Kidney (tissue), 14 donors: ENCODE results near the gene CREB3L4. TPM values are rescaled to one million over a fixed set of nuclear protein-coding genes. Genes with fewer than 3 reads are reported as not detected.

Experiments
- DNase-seq, 5 donors: peaks; one replicate each; pipeline ENCODE4 v3.0.0-alpha.2; 2013 to 2020
- FAIRE-seq: peaks from 2 replicates; lab custom pipeline; 2012; peaks lifted over from hg19 to GRCh38; lab: Jason Lieb, UNC
- H3K27ac ChIP-seq, 2 donors: one replicate each; pipeline ENCODE4 v1.7.0; 2013; ENCODE audit warnings: low read depth in 2 of 2, low read length in 2 of 2, inconsistent platforms in 1 of 2
- H3K27me3 ChIP-seq: one replicate; pipeline ENCODE4 v1.7.1; 2013; ENCODE audit warnings: low read length, inconsistent platforms; ENCODE audit not compliant: control insufficient read depth, insufficient read depth
- H3K36me3 ChIP-seq, 3 donors: one replicate each; pipeline versions ENCODE4 v1.7.0 to v1.7.1; 2013; ENCODE audit warnings: low read length in 3 of 3, control low read depth in 1 of 3, inconsistent platforms in 1 of 3; ENCODE audit not compliant: insufficient read depth in 3 of 3, control insufficient read depth in 2 of 3
- H3K4me1 ChIP-seq, 3 donors: one replicate each; pipeline versions ENCODE4 v1.7.0 to v1.7.1; 2013; ENCODE audit warnings: low read length in 3 of 3, inconsistent platforms in 1 of 3, low read depth in 1 of 3; ENCODE audit not compliant: control insufficient read depth in 2 of 3, insufficient read depth in 2 of 3
- H3K4me3 ChIP-seq, 3 donors: one replicate each; pipeline versions ENCODE4 v1.7.0 to v1.8.1; 2013; ENCODE audit warnings: low read length in 3 of 3, control low read depth in 1 of 3, inconsistent platforms in 1 of 3
- H3K9ac ChIP-seq, 3 donors: one replicate each; pipeline versions ENCODE4 v1.7.0 to v1.7.1; 2013; ENCODE audit warnings: low read length in 3 of 3, control low read depth in 1 of 3, inconsistent platforms in 1 of 3
- H3K9me3 ChIP-seq, 3 donors: one replicate each; pipeline versions ENCODE4 v1.7.0 to v1.7.1; 2013; ENCODE audit warnings: low read length in 3 of 3, control low read depth in 1 of 3, inconsistent platforms in 1 of 3; ENCODE audit not compliant: control insufficient read depth in 2 of 3, insufficient read depth in 1 of 3
- CTCF ChIP-seq: IDR thresholded peaks from 3 replicates; pipeline ENCODE4 v1.5.1; 2012; ENCODE audit warnings: mild to moderate bottlenecking, moderate library complexity, borderline replicate concordance; ENCODE audit not compliant: insufficient read depth; ENCODE audit errors: extremely low read depth
- intact Hi-C: fragments of 100-400 bp; cut with DNase I; formaldehyde crosslinking; loops from one replicate; pipeline ENCODE4 v1.11.1; 2022
- polyA plus RNA-seq: library from polyadenylated mRNA; stranded (reverse); fragments of 350-450 nt; fragmentation: Illumina TruSeq; extraction: RNeasy Lipid Tissue Mini Kit (QIAGEN cat#74804); gene quantifications from one replicate; pipeline ENCODE4 v1.2.3, GENCODE V29; 2014; ENCODE audit warnings: low read depth, low replicate concordance; ENCODE audit not compliant: insufficient read depth
- total RNA-seq: library from RNA; stranded (reverse); fragmentation: NEBNext Ultra II Directional; extraction: Animal tissue kit (Norgen Biotek cat#: 25700); gene quantifications from one replicate; pipeline ENCODE4 v1.2.1, GENCODE V29; 2021
- donor health status: control.
- donor health status: control.
- donor health status: control.
- donor health status: control.
- donor health status: control.
- donor health status: DM: yes; HTN: yes; CAD: no.
- donor health status: Normal renal cell carcinoma (clear cell type).

CREB3L4 gene
- total and polyA plus RNA-seq, 2 donors from 2014 or later, result 9.3 to 10.9 TPM

- no peaks in the 10 kb centered on the region for H3K27me3 ChIP-seq
- H3K9ac ChIP-seq, result no peak overlapping the region
- intact Hi-C loops, result no loop called here
- no peak for TF ChIP-seq CTCF
- no peak overlapping the region for H3K4me3 ChIP-seq
- peak in 2 of 5 donors; percentile 27 to 69 for DNase-seq
- peaks cover 0 to 16% (median 3%) of the 10 kb centered on the region in 3 donors for H3K4me1 ChIP-seq
- H3K9me3 ChIP-seq, result no peaks in the 10 kb centered on the region
- peaks cover 6 to 26% (median 11%) of the 10 kb centered on the region in 3 donors for H3K36me3 ChIP-seq
- FAIRE-seq, result no peak
- no peak overlapping the region for H3K27ac ChIP-seq
Observed at GRCh38 chr1:153941826-153942725, 25.6 kb upstream of the CREB3L4 start.

- no peak overlapping the region for H3K9ac ChIP-seq
- no peak overlapping the region for H3K4me3 ChIP-seq
- H3K36me3 ChIP-seq, result peaks cover 2 to 18% (median 5%) of the 10 kb centered on the region in 3 donors
- DNase-seq (peak in 2 of 5 donors; percentile 23 to 70), FAIRE-seq (no peak)
- H3K27ac ChIP-seq, result no peak overlapping the region
- H3K27me3 ChIP-seq, result no peaks in the 10 kb centered on the region
- H3K9me3 ChIP-seq, result no peaks in the 10 kb centered on the region
- TF ChIP-seq CTCF, result no peak
- intact Hi-C loops, result no loop called here
- H3K4me1 ChIP-seq, result peaks cover 0 to 16% (median 3%) of the 10 kb centered on the region in 3 donors
Observed at GRCh38 chr1:153942766-153943549, 24.7 kb upstream of the CREB3L4 start.

- FAIRE-seq (no peak), DNase-seq (peak in 2 of 5 donors; percentile 38 to 81)
- Histone ChIP-seq H3K9me3 (no peaks in the 10 kb centered on the region), H3K9ac (no peak overlapping the region), H3K36me3 (peaks cover 2 to 24% (median 5%) of the 10 kb centered on the region in 3 donors), H3K27me3 (no peaks in the 10 kb centered on the region), H3K4me1 (peaks cover 0 to 16% (median 3%) of the 10 kb centered on the region in 3 donors), H3K4me3 (peak overlapping the region in 1 of 3 donors; percentile 65), H3K27ac (peak overlapping the region in 1 of 2 donors; percentile 90)
- TF ChIP-seq CTCF, result no peak
- intact Hi-C loops, result no loop called here
Observed at GRCh38 chr1:153944005-153944826, 23.5 kb upstream of the CREB3L4 start.
